ENCODE results near the gene C1QB.

- TF ChIP-seq, protein P1, sequence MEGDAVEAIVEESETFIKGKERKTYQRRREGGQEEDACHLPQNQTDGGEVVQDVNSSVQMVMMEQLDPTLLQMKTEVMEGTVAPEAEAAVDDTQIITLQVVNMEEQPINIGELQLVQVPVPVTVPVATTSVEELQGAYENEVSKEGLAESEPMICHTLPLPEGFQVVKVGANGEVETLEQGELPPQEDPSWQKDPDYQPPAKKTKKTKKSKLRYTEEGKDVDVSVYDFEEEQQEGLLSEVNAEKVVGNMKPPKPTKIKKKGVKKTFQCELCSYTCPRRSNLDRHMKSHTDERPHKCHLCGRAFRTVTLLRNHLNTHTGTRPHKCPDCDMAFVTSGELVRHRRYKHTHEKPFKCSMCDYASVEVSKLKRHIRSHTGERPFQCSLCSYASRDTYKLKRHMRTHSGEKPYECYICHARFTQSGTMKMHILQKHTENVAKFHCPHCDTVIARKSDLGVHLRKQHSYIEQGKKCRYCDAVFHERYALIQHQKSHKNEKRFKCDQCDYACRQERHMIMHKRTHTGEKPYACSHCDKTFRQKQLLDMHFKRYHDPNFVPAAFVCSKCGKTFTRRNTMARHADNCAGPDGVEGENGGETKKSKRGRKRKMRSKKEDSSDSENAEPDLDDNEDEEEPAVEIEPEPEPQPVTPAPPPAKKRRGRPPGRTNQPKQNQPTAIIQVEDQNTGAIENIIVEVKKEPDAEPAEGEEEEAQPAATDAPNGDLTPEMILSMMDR (IDR thresholded peaks at IDR 0.05; ENCODE audit: low read depth, low read length, missing input control) = no peak
- no peak for TF ChIP-seq TAF1 (conservative IDR thresholded peaks at IDR 0.05)
- TF ChIP-seq ATF3 (IDR thresholded peaks at IDR 0.05) = no peak
These were observed 34.2 kb downstream of the C1QB start for GRCh38 chr1:22687191-22687590.

All from liver (tissue), 3 donors.